HepG2 (cell line): Measurements from ENCODE around the gene SNRPF. TPM values are rescaled to one million over a fixed set of nuclear protein-coding genes. Genes with fewer than 3 reads are reported as not detected.

ENCODE experiments used
- AHDC1 ChIP-seq: sonication (generic); formaldehyde crosslinking; IDR thresholded peaks from 2 replicates; pipeline ENCODE4 v1.5.1; 2020; ENCODE audit warnings: mild to moderate bottlenecking, missing genetic modification reagents, borderline replicate concordance
- GTF2F1 ChIP-seq: fragments of 150-350 bp; IDR thresholded peaks from 2 replicates; pipeline ENCODE4 v1.6.1; 2014; ENCODE audit warnings: low read length
- IRF2 ChIP-seq: IDR thresholded peaks from 2 replicates; pipeline ENCODE4 v1.6.1; 2018; ENCODE audit warnings: missing genetic modification reagents, missing compliant biosample characterization
- KLF15 ChIP-seq: sonication (generic); formaldehyde crosslinking; IDR thresholded peaks from 2 replicates; pipeline ENCODE4 v1.8.1; 2023; ENCODE audit warnings: borderline replicate concordance, mild to moderate bottlenecking, inconsistent platforms, missing genetic modification reagents, mixed read lengths
- KMT2B ChIP-seq: IDR thresholded peaks from 2 replicates; pipeline ENCODE4 v1.6.1; 2016; ENCODE audit warnings: missing genetic modification reagents, missing compliant biosample characterization
- NFE2L1 ChIP-seq: sonication (generic); formaldehyde crosslinking; IDR thresholded peaks from 2 replicates; pipeline ENCODE4 v1.4.0; 2020; ENCODE audit warnings: missing genetic modification reagents, mild to moderate bottlenecking, borderline replicate concordance
- NR2F1 ChIP-seq, 2 experiments: fragments of 450-650 bp in 1 of 2; formaldehyde crosslinking in 1 of 2; IDR thresholded peaks; 2 replicates each; pipeline versions ENCODE4 v1.5.0 to v1.6.1; 2016 to 2020; ENCODE audit warnings: mild to moderate bottlenecking in 1 of 2, missing compliant biosample characterization in 1 of 2, missing genetic modification reagents in 1 of 2, moderate library complexity in 1 of 2
- ZFP36L1 ChIP-seq: sonication (generic); formaldehyde crosslinking; IDR thresholded peaks from 2 replicates; pipeline ENCODE4 v1.8.0; 2022; ENCODE audit warnings: mild to moderate bottlenecking, missing genetic modification reagents, moderate library complexity
- ZFP62 ChIP-seq: sonication (generic); formaldehyde crosslinking; IDR thresholded peaks from 2 replicates; pipeline ENCODE4 v1.4.0; 2020; ENCODE audit warnings: missing genetic modification reagents
- ZNF256 ChIP-seq: sonication (generic); formaldehyde crosslinking; conservative IDR thresholded peaks from 2 replicates; pipeline ENCODE4 v1.4.0; 2020; ENCODE audit warnings: missing genetic modification reagents
- ZNF724P ChIP-seq: sonication (generic); formaldehyde crosslinking; IDR thresholded peaks from 2 replicates; pipeline ENCODE4 v1.8.0; 2022; ENCODE audit warnings: missing genetic modification reagents, borderline replicate concordance
- polyA plus RNA-seq, 8 experiments: library from polyadenylated mRNA; depleted of rRNA in 3 of 8; stranded (reverse) in 7 of 8; unstranded in 1 of 8; fragments of >200 nt; fragmentation: Illumina TruSeq in 4 of 8; extraction: Trizol in 4 of 8; gene quantifications; 2 replicates each; pipeline versions ENCODE4 v1.2.1 to v1.2.3, GENCODE V29; 2011 to 2016; ENCODE audit warnings: low read depth in 4 of 8, missing spikeins in 1 of 8, mixed read lengths in 1 of 8; ENCODE audit not compliant: insufficient read depth in 1 of 8
- total RNA-seq, 5 experiments: library from RNA; depleted of rRNA; stranded (reverse); fragments of >200 nt; fragmentation: Illumina TruSeq; extraction: Trizol; gene quantifications; 2 replicates each; pipeline ENCODE4 v1.2.3, GENCODE V29; 2016; ENCODE audit warnings: low read depth in 1 of 5
- TF ChIP-seq, protein P1 (sequence below): sonication (generic); formaldehyde crosslinking; IDR thresholded peaks from 2 replicates; pipeline ENCODE4 v1.4.0; 2020; ENCODE audit warnings: missing genetic modification reagents
- TF ChIP-seq, protein P2 (sequence below): sonication (generic); formaldehyde crosslinking; IDR thresholded peaks from 2 replicates; pipeline ENCODE4 v1.4.0; 2020; ENCODE audit warnings: low read depth, missing genetic modification reagents
- TF ChIP-seq, protein P3 (sequence below): sonication (generic); formaldehyde crosslinking; IDR thresholded peaks from 2 replicates; pipeline ENCODE4 v1.5.0; 2020; ENCODE audit warnings: missing genetic modification reagents

The SNRPF gene
- total and polyA plus RNA-seq, 2 of the 13 experiments (the other 11 are each of a cell fraction or from before 2014, with no cell fraction given), result 31.7 to 77.2 TPM

- TF ChIP-seq ZNF724P (CRISPR knock-in tag) (no peak), ZFP62 (CRISPR knock-in tag) (no peak), KMT2B (CRISPR knock-in tag) (peak; percentile 98), GTF2F1 (no peak), NR2F1 (CRISPR knock-in tag; IDR thresholded peaks at IDR 0.05) (peak; percentile 62 to 73; a peak in 3 of 4 replicates), ZFP36L1 (CRISPR knock-in tag) (no peak), AHDC1 (CRISPR knock-in tag) (no peak), KLF15 (CRISPR knock-in tag) (no peak), NFE2L1 (CRISPR knock-in tag) (no peak), IRF2 (CRISPR knock-in tag) (peak; percentile 90), ZNF256 (CRISPR knock-in tag) (no peak)
- TF ChIP-seq, protein P1, sequence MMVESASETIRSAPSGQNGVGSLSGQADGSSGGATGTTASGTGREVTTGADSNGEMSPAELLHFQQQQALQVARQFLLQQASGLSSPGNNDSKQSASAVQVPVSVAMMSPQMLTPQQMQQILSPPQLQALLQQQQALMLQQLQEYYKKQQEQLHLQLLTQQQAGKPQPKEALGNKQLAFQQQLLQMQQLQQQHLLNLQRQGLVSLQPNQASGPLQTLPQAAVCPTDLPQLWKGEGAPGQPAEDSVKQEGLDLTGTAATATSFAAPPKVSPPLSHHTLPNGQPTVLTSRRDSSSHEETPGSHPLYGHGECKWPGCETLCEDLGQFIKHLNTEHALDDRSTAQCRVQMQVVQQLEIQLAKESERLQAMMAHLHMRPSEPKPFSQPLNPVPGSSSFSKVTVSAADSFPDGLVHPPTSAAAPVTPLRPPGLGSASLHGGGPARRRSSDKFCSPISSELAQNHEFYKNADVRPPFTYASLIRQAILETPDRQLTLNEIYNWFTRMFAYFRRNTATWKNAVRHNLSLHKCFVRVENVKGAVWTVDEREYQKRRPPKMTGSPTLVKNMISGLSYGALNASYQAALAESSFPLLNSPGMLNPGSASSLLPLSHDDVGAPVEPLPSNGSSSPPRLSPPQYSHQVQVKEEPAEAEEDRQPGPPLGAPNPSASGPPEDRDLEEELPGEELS (CRISPR knock-in tag), result peak; percentile 30; the same call in 1 of the 2 replicates
- TF ChIP-seq, protein P2, sequence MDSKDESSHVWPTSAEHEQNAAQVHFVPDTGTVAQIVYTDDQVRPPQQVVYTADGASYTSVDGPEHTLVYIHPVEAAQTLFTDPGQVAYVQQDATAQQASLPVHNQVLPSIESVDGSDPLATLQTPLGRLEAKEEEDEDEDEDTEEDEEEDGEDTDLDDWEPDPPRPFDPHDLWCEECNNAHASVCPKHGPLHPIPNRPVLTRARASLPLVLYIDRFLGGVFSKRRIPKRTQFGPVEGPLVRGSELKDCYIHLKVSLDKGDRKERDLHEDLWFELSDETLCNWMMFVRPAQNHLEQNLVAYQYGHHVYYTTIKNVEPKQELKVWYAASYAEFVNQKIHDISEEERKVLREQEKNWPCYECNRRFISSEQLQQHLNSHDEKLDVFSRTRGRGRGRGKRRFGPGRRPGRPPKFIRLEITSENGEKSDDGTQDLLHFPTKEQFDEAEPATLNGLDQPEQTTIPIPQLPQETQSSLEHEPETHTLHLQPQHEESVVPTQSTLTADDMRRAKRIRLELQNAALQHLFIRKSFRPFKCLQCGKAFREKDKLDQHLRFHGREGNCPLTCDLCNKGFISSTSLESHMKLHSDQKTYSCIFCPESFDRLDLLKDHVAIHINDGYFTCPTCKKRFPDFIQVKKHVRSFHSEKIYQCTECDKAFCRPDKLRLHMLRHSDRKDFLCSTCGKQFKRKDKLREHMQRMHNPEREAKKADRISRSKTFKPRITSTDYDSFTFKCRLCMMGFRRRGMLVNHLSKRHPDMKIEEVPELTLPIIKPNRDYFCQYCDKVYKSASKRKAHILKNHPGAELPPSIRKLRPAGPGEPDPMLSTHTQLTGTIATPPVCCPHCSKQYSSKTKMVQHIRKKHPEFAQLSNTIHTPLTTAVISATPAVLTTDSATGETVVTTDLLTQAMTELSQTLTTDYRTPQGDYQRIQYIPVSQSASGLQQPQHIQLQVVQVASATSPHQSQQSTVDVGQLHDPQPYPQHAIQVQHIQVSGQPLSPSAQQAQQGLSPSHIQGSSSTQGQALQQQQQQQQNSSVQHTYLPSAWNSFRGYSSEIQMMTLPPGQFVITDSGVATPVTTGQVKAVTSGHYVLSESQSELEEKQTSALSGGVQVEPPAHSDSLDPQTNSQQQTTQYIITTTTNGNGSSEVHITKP (CRISPR knock-in tag), result no peak
- TF ChIP-seq, protein P3, sequence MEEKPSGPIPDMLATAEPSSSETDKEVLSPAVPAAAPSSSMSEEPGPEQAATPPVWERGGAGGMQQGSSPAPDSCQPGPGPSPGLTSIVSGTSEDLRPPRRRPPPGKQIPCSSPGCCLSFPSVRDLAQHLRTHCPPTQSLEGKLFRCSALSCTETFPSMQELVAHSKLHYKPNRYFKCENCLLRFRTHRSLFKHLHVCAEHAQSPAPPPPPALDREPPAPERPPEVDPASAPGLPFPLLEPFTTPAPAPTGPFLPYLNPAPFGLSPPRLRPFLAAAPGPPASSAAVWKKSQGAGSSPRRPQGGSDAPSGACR (CRISPR knock-in tag), result 0 out of 2 replicates have a peak, but pooled peaks have one; percentile 20
Measured at GRCh38 chr12:95858451-95859343, at the start of gene SNRPF (continued).
